Breast epithelium (tissue), 4 donors: ENCODE measurements around the gene RASA3. TPM values are rescaled to one million over a fixed set of nuclear protein-coding genes. Genes with fewer than 3 reads are reported as not detected.

Experiments used
- DNase-seq, 2 donors: peaks; one replicate each; pipeline ENCODE4 v3.0.0-alpha.2; 2019; ENCODE audit warnings: low spot score in 2 of 2
- H3K27ac ChIP-seq, 2 donors: fragments of 200-600 bp; sonication (generic) in 1 of 2; one replicate each; pipeline ENCODE4 v1.5.1; 2016 to 2019; ENCODE audit warnings: mild to moderate bottlenecking in 1 of 2
- H3K27me3 ChIP-seq, 2 donors: fragments of 200-600 bp; sonication (generic) in 1 of 2; one replicate each; pipeline versions ENCODE4 v1.5.1 to v1.6.0; 2017 to 2019; ENCODE audit warnings: control low read depth in 1 of 2, mild to moderate bottlenecking in 1 of 2
- H3K36me3 ChIP-seq: fragments of 200-600 bp; one replicate; pipeline ENCODE4 v1.5.1; 2019
- H3K4me1 ChIP-seq, 2 donors: fragments of 200-600 bp; sonication (generic); one replicate each; pipeline ENCODE4 v1.5.1; 2016 to 2019; ENCODE audit warnings: control low read depth in 1 of 2
- H3K4me3 ChIP-seq, 3 donors: fragments of 200-600 bp; sonication (generic); 1 replicate in 2 of 3; 2 replicates in 1 of 3; pipeline ENCODE4 v1.5.1; 2016 to 2019; ENCODE audit warnings: mild to moderate bottlenecking in 3 of 3, moderate library complexity in 2 of 3
- H3K9me3 ChIP-seq, 2 donors: fragments of 200-600 bp; sonication (generic) in 1 of 2; one replicate each; pipeline ENCODE4 v1.5.1; 2016 to 2019; ENCODE audit warnings: control low read depth in 1 of 2
- CTCF ChIP-seq, 3 donors: fragments of 450-650 bp; IDR thresholded peaks; one replicate each; pipeline ENCODE4 v1.5.1; 2016 to 2017; ENCODE audit warnings: antibody characterized with exemption in 3 of 3, mild to moderate bottlenecking in 3 of 3, moderate library complexity in 3 of 3
- POLR2A ChIP-seq: fragments of 450-650 bp; IDR thresholded peaks from one replicate; pipeline ENCODE4 v1.6.1; 2016; ENCODE audit warnings: antibody characterized with exemption, mild to moderate bottlenecking, moderate library complexity
- POLR2AphosphoS5 ChIP-seq, 3 donors: sonication (generic); formaldehyde crosslinking; IDR thresholded peaks; one replicate each; pipeline ENCODE4 v1.6.1; 2017; ENCODE audit warnings: antibody characterized with exemption in 3 of 3
- intact Hi-C: fragments of 100-400 bp; cut with DNase I; formaldehyde crosslinking; loops from one replicate; pipeline ENCODE4 v1.15.1; 2023; ENCODE audit warnings: low total_unique reads
- total RNA-seq, 3 donors: library from RNA; depleted of rRNA; stranded (reverse); fragments of >200 nt; gene quantifications; one replicate each; pipeline ENCODE4 v1.1.0, GENCODE V29; 2016

RASA3 gene
- total RNA-seq, 3 donors from 2014 or later = 14.2 to 54.9 (median 31.5) TPM

GRCh38 chr13:113958373-113958772 lies 174.1 kb downstream of the RASA3 start:
- intact Hi-C loops = loop anchor here (5.0 kb wide), 1 partner anchor 269 kb away; no protein-coding TSS in a partner anchor
- H3K27me3 ChIP-seq = no peaks in the 10 kb centered on the region
- H3K9me3 ChIP-seq = no peaks in the 10 kb centered on the region
- no peak for DNase-seq
- H3K4me1 ChIP-seq = no peaks in the 10 kb centered on the region
- TF ChIP-seq CTCF (IDR thresholded peaks at IDR 0.05) (no peak), POLR2AphosphoS5 (IDR thresholded peaks at IDR 0.05) (no peak), POLR2A (no peak)
- no peak overlapping the region for H3K4me3 ChIP-seq
- H3K27ac ChIP-seq = no peak overlapping the region
- H3K36me3 ChIP-seq = no peaks in the 10 kb centered on the region

DNA sequence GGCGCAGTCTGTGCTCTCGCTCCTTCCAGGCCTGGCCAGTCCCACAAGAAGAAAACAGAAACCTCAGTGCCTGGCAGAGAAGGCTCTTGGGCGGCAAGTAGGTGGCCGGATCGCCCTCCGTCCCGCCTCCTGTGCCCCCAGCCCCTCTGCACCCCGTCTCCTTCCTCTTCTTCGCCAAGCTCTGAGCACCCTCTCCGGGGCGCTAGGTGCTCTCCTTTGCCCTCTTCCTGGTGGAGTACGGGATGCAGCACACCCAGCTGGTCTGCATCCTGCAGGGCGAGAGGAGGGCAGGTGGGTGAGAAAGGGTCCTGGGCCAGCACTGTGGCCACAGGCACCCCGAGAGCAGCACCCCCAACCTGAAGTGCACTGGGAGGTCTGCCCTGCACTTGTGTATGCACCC lies 175.9 kb downstream of the RASA3 start:
- Histone ChIP-seq H3K9me3 (no peaks in the 10 kb centered on the region), H3K4me3 (no peak overlapping the region), H3K4me1 (no peaks in the 10 kb centered on the region), H3K36me3 (no peaks in the 10 kb centered on the region), H3K27ac (no peak overlapping the region), H3K27me3 (no peaks in the 10 kb centered on the region)
- no peak for TF ChIP-seq CTCF (IDR thresholded peaks at IDR 0.05)
- TF ChIP-seq POLR2AphosphoS5 (IDR thresholded peaks at IDR 0.05) = no peak
- TF ChIP-seq POLR2A = no peak
- DNase-seq = no peak
- intact Hi-C loops = loop anchor here (5.0 kb wide), 1 partner anchor 271 kb away; no protein-coding TSS in a partner anchor

- DNase-seq = no peak
- intact Hi-C loops = loop anchor here (5.0 kb wide), 1 partner anchor 272 kb away; no protein-coding TSS in a partner anchor
Measured at GRCh38 chr13:113955691-113956090, 176.7 kb downstream of the RASA3 start.

DNA sequence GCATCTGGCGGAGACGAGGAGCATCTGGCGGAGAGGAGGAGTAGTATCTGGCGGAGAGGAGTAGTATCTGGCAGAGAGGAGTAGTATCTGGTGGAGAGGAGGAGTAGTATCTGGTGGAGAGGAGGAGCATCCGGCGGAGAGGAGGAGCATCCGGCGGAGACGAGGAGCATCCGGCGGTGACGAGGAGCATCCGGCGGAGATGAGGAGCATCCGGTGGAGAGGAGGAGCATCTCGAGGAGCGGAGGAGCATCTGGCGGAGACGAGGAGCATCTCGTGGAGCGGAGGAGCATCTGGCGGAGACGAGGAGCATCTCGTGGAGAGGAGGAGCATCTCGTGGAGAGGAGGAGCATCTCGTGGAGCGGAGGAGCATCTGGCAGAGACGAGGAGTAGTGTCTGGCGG lies 177.2 kb downstream of the RASA3 start:
- no peak overlapping the region for H3K4me3 ChIP-seq
- no peak overlapping the region for H3K27ac ChIP-seq
- intact Hi-C loops = loop anchor here (5.0 kb wide), 1 partner anchor 272 kb away; no protein-coding TSS in a partner anchor
- H3K4me1 ChIP-seq = no peaks in the 10 kb centered on the region
- no peak for DNase-seq
- H3K27me3 ChIP-seq = no peaks in the 10 kb centered on the region
- H3K36me3 ChIP-seq = no peaks in the 10 kb centered on the region
- no peaks in the 10 kb centered on the region for H3K9me3 ChIP-seq
- no peak for TF ChIP-seq CTCF (IDR thresholded peaks at IDR 0.05)
- no peak for TF ChIP-seq POLR2AphosphoS5 (IDR thresholded peaks at IDR 0.05)
- TF ChIP-seq POLR2A = no peak

More at GRCh38 chr13:113955691-113956090, 176.7 kb downstream of the RASA3 start:
- no peaks in the 10 kb centered on the region for H3K4me1 ChIP-seq
- no peak overlapping the region for H3K4me3 ChIP-seq
- no peak for TF ChIP-seq CTCF (IDR thresholded peaks at IDR 0.05)
- TF ChIP-seq POLR2AphosphoS5 (IDR thresholded peaks at IDR 0.05) = no peak
- no peak for TF ChIP-seq POLR2A
- H3K36me3 ChIP-seq = no peaks in the 10 kb centered on the region
- H3K27ac ChIP-seq = no peak overlapping the region
- H3K27me3 ChIP-seq = no peaks in the 10 kb centered on the region
- no peaks in the 10 kb centered on the region for H3K9me3 ChIP-seq

- no peak for TF ChIP-seq CTCF (IDR thresholded peaks at IDR 0.05)
- no peak for TF ChIP-seq POLR2A
- no peak for TF ChIP-seq POLR2AphosphoS5 (IDR thresholded peaks at IDR 0.05)
- H3K4me3 ChIP-seq = no peak overlapping the region
- DNase-seq = no peak
- intact Hi-C loops = no loop called here
- no peaks in the 10 kb centered on the region for H3K9me3 ChIP-seq
- H3K27me3 ChIP-seq = no peaks in the 10 kb centered on the region
- no peaks in the 10 kb centered on the region for H3K36me3 ChIP-seq
- H3K4me1 ChIP-seq = no peaks in the 10 kb centered on the region
- no peak overlapping the region for H3K27ac ChIP-seq
Measured at GRCh38 chr13:113954046-113954835, 178.2 kb downstream of the RASA3 start.
